GM18507 (cell line): ENCODE data around the gene RBM43.
"Not testable (repeated sequence)": the region's sequence is repeated elsewhere in the genome, so short reads cannot be mapped to it uniquely, and the experiment has no call there.

Experiments used
- DNase-seq: peaks from one replicate; pipeline ENCODE4 v3.0.0; 2011; ENCODE audit warnings: low read depth; ENCODE audit not compliant: insufficient read length; ENCODE audit errors: extremely low spot score
- FAIRE-seq: peaks from 2 replicates; lab custom pipeline; 2011; peaks lifted over from hg19 to GRCh38; lab: Jason Lieb, UNC

The RBM43 gene

DNA sequence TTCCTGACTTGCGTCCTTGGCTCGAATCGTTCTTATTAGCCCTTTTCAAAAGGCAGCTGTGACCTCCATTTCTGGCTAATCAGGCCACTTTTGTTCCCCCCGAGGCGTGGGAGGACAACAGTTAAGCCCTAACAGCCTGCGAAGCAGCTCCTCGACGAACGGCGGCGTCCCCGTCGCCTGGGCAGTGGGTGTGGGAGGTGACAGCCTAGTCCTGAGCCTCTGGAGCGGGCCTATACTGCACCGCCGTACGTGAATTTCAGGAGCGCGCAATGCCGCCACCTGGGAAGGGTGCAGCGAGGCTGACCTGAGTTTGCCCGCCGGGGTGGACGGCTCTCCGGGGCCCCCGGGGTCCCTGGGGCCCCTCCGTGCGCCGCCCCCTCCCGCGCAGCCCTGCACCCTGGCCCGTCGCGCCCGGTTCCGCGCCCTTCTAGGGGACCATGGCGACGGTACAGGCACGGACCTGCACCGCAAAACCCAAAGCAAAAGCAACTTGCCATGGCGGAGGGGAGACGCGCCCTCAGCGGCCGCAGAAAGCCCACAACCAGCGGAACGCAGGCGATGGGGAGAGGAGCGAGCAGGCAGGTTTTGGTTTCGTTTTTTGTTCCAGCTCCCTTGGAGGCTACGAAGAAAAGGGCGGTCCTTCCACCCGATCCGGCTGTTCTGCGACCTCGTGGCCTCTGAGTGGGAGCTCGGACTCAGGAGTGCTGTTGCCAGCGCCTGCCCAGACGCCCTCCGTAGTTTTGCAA, at the start of gene RBM43:
RBM43 (minus strand) TSS at position 633 of the 746 bp plus-strand sequence; CDS start at position 497, 136 bp downstream.
- FAIRE-seq (peak; percentile 96), DNase-seq (peak; percentile 80)

DNA sequence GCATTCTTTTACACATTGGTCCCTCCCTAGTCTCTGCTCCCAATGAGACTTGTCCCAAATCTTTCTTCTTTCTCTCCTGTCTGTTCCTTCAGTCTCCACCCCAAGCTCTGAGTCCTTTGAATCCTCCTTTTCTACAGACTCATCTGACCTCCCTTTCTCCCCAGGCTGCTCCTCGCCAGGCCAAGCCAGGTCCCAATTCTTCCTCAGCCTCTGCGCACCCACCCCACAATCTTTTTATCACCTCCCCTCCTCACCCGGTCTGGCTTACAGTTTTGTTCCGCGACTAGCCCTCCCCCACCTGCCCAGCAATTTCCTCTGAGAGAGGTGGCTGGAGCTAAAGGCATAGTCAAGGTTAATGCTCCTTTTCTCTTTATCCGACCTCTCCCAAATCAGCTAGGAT, 48.6 kb upstream of the RBM43 start:
- FAIRE-seq = not testable (repeated sequence)

DNA sequence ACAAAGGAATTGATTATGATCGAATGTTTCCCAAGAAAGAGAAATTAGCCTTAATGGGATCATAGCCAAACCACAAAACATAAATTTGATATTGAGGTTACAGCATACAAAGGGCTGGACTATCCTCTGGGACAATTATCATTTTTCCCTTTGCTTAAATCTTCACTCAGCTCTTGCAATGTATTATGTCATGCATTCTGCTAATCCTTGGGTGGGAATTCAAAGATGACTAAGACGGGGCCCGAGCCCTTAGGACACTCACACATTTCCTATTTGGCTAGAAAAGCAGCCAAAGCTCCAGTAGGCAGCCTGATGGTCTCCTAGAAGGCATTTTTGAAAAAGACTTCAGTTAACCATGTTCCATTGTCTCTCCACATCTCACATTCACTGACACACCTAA, 45.0 kb upstream of the RBM43 start:
- no peak for DNase-seq
- no peak for FAIRE-seq

More for the DNA sequence above, 48.6 kb upstream of the RBM43 start:
- DNase-seq = not testable (repeated sequence)

DNA sequence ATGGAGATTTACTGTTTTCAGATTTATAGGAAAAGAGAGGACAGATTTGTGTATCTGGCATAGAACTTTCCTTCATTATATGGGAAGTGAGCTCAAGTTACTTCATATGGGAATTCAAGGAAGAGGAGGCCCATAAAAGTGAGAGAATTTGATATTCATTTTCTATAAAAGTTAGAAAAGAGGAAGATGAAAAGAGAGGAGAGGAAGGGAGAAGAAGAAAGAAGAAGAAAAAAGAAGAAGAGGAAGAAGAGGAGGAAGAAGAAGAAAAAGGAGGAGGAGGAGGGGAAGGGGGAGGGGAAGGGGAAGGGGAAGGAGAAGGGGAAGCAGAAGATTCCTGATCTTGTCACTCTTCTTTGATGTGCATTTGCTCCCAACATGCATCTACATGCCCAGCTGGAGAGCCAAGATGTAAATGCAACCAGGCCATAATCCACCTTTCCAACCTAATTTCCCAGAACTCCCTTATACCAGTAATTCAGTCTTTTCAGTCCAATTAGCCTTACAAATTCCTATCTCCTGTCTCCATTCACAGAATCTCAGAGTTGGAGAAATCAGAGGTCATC, 43.5 kb upstream of the RBM43 start:
- FAIRE-seq = no peak
- no peak for DNase-seq

DNA sequence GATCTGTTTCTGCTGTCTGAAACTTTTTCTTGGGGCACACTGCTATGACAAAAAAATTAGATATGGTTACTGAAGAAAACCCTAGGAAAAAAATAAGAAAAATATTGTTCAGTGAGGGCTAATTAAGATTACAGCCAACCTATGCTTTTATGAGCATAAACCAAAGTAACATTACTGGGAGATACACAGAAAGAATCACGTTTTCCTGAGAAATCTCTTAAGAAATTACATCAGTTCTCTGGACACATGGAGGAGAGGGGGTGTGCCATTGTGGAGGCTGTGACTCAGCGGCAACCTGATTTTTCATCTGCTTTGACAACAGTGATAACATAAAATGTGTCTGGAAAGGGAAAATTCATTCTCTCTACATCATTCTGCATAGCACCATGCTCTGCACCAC, 41.2 kb upstream of the RBM43 start:
- FAIRE-seq = no peak

DNA sequence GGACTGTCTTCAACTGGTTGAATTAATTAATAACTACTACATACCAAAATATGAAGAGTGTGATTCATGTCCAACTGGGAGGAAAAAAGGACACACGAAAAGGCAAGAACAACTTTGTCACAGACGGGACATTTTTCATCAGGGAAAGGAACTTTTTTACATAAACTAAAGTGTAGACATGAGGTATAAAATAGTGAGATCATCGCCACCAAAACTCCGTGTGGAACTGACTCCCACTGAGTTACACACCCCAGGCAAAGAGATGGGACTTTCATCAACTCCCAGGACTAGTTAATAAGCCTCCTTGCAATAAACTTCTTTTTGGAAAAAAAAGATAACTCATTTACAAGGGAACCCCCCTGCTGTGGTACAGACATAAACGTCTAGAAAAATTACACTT, 40.7 kb upstream of the RBM43 start:
- FAIRE-seq = no peak
- DNase-seq = no peak

More for the DNA sequence above, 41.2 kb upstream of the RBM43 start:
- DNase-seq = no peak

DNA sequence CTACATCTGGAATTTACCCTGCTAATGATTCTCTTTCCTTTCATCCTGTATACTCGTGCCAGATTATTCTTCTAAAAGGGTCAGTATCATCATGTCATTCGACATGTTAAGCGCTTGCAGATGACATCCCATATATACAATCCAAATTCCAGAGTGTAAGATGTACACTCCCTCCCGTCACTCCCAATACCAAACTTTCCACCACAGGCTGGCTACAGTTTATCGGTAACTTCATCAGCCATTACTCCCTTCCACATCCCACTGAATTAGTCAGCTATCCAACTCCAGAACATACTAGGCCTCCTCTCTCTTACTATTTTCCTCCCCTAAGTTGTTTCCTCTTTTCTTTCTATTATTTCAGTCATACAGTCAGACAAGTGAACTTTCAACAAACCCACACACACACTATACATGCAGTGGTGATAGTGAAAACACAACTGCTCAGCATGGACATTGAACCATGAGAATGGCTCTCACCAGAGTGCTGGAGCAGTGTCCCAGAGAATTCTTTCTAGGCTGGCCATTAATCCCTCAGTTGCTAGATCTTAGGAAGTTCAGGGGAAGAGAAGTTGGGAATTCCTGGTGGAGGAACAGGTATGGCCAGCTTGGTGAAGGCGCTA, 38.4 kb upstream of the RBM43 start:
- no peak for FAIRE-seq

DNA sequence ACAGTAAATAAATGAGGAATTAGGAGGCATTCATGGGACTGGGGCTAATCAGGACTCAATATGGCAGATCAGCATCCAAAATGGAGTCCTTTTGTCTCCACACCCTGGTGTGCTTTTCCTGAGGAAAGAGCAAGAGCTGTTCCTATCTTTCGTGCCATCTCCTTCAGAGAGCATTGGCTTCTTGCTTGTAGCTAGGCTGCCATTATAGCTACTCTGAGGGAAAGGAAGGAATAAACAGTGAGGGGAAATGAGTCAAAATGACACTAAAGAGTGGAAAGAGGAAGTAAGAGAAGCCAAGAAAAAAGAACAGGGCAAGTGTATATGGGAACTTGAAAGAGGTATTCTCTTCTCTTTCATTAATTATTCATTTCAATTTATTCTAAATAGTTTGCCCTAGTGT, 36.2 kb upstream of the RBM43 start:
- FAIRE-seq (peak; percentile 77), DNase-seq (peak; percentile 47)

More for the DNA sequence above, 38.4 kb upstream of the RBM43 start:
- DNase-seq = no peak

GRCh38 chr2:151295926-151296325, 34.3 kb upstream of the RBM43 start:
- DNase-seq, FAIRE-seq: not testable (repeated sequence)

DNA sequence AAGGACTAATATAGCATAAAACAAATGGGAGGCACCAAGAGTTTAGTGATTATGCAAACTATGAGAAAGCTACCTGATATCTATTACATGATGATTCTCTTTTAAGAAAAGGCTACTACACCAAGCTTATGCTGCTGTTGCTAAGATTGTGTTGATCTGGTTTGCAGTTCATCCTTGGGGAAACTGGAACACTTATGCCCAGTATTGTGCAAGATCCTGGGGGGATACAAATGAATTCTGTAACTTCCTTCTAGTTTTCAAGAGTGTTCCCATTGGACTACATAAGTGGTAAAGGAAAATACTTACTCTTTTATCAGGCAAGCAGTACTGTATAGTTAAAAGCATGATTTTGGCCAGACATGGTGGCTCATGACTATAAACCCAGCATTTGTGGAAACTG, 30.9 kb upstream of the RBM43 start:
- FAIRE-seq = no peak

GRCh38 chr2:151292141-151292540, 30.5 kb upstream of the RBM43 start:
- FAIRE-seq (no peak), DNase-seq (no peak)

More for the DNA sequence above, 30.9 kb upstream of the RBM43 start:
- DNase-seq = no peak

GRCh38 chr2:151291224-151291623, 29.6 kb upstream of the RBM43 start:
- DNase-seq = no peak
- no peak for FAIRE-seq

- no peak for DNase-seq
- FAIRE-seq = peak; percentile 62
These were observed 28.6 kb upstream of the RBM43 start for GRCh38 chr2:151289972-151290866.

GRCh38 chr2:151287513-151288250, 26.0 kb upstream of the RBM43 start:
- FAIRE-seq = peak; percentile 33
- DNase-seq = no peak

GRCh38 chr2:151282401-151282800, 20.7 kb upstream of the RBM43 start:
- no peak for FAIRE-seq
- DNase-seq = no peak

DNA sequence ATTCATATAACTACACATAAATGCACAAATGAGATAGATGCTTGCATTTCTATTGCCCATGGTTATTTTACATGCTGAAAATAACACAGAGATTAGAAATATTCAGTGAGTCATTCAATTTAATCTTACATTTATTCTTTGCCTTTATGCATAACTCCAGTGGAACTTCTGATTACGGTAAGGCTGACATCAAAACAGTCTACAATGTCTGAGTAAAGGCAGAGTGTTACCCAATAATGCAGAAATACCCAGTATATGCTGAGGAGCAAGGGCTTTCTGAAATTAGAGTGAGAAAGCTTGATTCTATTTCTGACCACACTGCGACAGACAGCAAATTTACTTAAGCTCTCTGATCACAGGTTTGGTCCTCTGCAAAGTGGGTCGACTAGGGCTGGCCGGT, 18.6 kb upstream of the RBM43 start:
- DNase-seq (no peak), FAIRE-seq (no peak)

GRCh38 chr2:151278487-151278886, 16.8 kb upstream of the RBM43 start:
- FAIRE-seq = no peak
- no peak for DNase-seq

DNA sequence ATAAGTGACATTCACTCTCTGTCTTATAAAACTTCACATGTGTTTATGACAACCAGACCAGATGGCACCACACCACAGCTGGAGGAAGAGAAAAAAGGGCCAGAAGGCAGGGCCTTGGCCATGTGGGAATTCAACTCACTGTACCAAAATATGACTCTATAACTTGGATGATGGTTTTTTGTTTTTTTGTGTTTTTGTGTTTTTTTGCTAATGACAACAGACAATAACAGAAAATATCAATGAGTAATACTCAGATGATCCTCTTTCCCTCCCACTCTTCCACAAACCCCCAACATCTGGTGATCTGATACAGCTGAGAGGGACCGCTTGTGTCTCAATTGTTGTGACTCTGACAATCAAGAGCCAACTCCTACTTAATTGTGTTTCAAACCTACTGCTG, 15.4 kb upstream of the RBM43 start:
- no peak for DNase-seq
- no peak for FAIRE-seq

DNA sequence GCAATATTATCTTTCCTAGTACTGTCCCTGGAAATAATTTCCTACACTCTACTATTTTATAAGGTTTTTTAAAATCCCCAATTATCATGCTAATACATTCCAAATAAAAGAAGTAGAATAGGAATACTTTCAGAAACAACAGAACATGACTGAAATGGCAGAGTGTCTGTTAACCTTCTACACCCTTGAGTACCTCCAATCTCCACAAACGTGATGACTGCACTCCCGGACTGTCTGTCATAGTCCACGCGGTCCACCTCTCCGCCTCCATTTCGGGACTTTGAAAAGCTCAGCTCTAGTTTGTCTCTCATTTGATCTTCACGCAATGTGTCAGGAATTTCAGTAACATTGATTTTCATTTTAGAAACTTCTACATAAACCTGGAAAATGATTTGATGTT, 13.6 kb upstream of the RBM43 start:
- DNase-seq = no peak
- FAIRE-seq = no peak
